Right hindlimb (tissue), 1 donor: Measurements from ENCODE around the gene S100A16.
"Not testable (repeated sequence)": the region's sequence is repeated elsewhere in the genome, so short reads cannot be mapped to it uniquely, and the experiment has no call there.

Experiments
- DNase-seq: peaks from one replicate; pipeline ENCODE4 v3.0.0-alpha.2; 2018

S100A16 gene

GRCh38 chr1:153582836-153583235 is 30.1 kb downstream of the S100A16 start:
- not testable (repeated sequence) for DNase-seq

DNA sequence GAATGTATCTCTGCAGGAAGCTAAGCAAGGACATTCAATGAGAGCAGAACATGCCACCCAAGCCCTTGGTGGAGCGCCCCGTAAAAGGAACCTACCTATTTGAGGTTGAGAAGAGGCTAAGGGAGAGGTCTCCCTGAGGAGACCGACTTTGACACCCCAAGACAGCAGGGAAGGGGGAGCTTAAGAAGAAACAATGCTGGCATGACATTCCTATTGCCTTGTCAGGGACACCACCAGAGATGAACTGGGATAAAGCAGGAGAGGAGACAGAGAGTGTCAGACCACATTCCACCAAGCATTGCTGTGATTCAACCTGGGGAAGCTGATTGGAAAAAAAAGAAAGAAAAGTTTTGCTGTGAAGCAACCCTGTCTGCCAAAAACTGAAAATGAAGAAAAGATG is 34.0 kb downstream of the S100A16 start:
- no peak for DNase-seq

DNA sequence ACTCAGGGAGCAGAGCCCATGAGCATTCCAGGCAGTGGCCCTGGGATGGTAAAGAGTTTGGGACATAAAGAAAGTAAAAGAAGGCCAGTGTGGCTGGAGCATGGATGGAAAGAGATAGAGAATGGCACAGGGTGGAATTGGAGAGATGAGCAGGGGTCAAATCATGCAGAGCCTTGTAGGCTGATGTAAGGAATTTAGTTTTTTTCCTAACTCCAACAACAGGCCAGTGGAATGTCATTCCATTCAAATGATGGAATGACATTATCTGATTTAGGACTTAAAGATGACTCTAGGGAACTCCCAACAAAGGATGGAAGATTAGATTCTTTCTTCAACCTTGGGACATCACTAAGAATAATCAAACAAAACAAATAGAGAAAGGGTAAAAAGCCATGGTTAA is 34.4 kb downstream of the S100A16 start:
- DNase-seq, result no peak

DNA sequence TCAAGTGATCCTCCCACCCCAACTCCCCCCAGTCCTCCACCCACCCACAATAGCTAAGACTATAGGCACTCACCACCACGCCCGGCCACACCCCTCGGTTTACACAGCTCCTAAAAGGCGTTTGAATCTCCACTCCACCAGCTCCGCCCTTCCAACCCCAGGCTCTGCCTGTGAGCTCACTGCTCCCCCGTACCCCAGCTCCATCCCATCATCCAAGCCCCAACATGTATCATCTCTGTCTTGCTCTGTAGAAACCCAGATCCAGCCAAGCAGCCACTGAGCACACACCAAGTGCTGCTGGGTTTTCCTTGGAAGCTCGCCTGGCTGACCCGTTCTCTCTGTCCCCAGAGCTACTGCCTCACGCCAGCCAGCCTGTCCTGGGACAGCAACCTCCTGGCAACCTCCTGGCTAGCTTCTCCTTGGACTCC is 35.3 kb downstream of the S100A16 start:
- no peak for DNase-seq

GRCh38 chr1:153577138-153577537 is 35.8 kb downstream of the S100A16 start:
- no peak for DNase-seq

GRCh38 chr1:153575497-153575896 is 37.4 kb downstream of the S100A16 start:
- DNase-seq, result not testable (repeated sequence)

GRCh38 chr1:153575081-153575491 is 37.9 kb downstream of the S100A16 start:
- not testable (repeated sequence) for DNase-seq

DNA sequence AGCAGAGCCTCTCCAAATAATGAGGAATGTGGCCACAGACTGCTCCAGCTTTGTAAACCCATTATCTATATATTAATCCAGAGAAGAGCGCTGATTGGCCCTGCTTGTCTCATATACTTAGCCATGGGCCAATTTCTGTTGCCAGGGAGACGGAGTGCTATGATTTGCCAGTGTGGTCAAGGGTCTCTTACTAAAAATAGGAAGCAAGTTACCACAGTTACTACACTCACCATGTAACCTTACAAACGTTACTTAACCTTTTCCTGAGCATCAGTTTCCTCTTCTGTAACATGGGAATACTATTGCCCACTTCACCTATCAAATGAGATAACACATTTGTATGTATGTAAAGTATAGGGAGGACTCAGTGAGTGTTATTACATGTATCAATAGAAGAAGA is 39.6 kb downstream of the S100A16 start:
- DNase-seq, result no peak

GRCh38 chr1:153572569-153573015 is 40.3 kb downstream of the S100A16 start:
- DNase-seq, result peak; percentile 78

GRCh38 chr1:153571706-153572105 is 41.2 kb downstream of the S100A16 start:
- no peak for DNase-seq

DNA sequence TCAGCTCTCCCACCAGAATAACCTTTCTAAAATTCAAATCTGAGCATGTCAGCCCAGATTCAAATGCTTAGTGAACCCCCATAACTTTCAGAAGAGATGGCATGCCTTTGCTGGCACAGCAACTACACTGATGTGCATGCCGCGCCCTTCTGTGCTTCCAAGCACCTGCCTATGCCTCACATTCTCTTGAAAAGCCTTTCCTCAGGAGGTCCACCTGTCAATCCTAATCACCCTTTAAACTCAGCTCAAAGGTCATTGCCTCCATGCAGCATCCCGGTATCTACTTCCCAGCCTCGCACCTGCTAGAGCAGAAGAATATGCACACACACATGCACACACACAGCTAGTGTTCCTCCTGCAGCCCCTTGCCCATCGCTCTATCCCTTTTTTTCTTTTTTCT is 42.1 kb downstream of the S100A16 start:
- no peak for DNase-seq

DNA sequence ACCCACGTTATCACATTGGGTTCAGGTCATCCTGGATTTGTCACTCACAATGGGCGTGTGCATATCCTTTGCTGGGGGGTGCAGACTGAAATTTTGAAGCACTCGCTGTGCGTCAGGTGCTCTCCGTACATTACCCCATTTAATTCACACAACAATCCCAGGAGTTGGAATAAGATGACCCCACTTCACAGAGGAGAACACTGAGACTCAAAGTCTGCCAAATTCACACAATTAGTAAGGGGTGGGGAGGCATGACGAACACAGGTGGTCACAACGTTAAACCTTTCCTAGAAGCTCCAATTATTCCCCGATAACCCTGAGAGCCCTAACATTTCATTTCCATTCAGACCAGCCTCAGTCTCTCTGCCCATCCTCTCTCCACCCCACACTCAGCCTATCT is 43.5 kb downstream of the S100A16 start:
- no peak for DNase-seq

DNA sequence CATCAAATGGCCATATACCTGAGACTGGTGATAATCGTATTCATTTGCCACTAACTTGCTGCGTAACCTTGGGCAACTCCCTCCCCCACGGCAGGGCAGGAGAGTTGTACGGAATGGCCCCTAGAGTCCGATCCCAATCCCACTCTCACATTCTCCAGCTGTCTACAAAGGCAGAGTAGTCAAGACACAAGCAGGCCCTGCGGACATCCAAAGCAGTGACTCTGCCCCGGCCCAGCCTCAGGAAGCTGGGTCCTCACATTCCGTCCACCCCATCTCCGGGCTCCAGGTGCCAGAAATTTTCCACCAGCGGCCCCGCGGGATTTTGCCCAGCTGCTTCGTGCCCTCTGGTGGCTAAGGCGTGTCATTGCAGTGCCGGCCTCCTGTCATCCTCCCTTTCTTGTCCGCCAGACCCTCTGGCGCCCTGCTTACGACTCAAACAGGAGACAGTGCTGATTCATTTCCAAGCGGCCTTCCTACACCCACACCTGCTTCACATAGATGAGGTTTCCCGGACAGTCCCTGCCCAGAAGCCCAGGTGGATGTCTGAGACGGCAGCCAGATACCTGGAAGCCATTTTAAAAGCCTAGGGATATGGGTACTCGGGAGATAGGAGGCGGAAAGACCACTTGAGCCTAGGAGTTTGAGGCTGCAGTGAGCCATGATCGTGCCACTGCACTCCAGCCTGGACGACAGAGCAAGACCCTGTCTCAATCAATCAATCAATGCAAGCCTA is 44.4 kb downstream of the S100A16 start:
- peak; percentile 92 for DNase-seq

DNA sequence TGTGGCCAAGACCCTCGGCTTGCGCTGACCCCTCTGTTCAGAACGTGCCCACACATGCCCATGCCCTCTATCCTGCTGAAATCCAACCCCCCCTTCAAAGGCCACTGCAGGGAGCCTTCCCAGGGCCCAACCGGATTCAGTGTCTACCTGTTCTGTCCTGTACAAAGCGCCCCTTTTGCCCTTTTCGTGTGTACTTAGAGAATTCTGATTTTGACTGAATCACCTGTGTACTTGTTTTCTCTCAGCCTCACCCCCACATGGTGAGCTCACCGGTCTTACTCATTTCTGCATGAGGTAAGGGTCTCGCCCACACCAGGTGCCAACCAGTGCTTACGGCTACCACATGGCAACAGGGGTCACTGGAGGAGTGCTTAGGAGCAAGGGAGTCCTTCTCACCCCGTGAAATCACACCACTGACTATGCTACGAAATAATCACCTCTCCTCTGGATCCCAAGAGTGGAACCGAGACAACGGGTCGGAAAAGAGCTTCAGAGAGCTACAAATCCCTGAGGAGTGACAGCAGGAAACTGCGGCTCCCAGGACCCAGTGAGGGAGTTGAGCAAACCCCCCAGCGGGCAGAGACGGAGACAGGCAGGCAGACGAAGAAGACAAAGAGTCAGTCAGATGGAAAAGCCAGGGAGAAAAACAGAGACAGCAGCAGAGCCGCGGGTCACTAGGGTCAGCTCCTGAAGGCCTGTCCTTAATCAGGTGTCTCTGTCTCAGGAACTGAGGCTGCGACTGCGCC is 45.1 kb downstream of the S100A16 start:
- no peak for DNase-seq

DNA sequence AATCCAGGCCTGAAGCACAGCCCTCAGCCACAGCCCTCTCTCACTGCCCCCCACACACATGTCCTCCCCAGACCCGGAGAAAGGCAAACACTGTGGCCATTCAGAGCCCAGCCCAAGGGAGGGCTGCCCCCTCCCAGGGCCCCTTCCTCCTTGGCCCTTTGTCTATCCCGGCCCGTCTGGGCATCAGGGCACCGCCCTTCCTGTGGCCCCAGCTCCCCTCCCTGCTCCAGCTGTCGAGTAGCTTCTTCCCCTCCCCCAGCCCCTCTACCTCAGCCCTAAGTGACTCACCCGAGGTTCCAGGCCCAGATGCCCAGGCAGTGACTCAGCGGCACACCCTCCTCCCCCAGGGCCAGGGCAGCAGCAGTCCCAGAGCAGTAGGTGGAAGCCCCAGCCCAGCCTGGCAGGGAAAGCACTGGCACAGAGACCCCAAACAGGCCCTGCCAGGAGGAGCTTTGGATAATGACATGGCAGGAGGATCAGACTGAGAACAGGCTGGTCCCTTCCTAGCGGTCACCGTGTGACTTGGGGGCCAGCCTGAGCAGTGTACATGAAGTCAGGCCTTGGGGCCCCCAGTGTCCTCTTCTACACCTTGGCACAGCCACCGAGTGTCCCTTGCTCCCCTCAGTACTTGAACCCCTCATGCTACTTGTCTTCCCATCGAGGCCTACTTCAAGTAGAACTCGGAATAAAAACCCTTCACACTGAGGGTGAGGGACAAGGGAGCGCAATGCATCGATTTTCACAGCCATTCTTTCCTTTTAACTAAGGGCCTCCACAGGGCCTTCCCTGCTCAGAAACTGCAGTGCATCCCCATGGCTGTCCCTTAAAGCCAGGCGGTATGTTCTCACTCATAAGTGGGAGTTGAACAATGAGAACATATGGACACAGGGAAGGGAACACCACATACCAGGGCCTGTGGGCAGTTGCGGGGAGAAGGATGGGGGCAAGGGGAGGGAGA is 46.2 kb downstream of the S100A16 start:
- peak; percentile 93 for DNase-seq

DNA sequence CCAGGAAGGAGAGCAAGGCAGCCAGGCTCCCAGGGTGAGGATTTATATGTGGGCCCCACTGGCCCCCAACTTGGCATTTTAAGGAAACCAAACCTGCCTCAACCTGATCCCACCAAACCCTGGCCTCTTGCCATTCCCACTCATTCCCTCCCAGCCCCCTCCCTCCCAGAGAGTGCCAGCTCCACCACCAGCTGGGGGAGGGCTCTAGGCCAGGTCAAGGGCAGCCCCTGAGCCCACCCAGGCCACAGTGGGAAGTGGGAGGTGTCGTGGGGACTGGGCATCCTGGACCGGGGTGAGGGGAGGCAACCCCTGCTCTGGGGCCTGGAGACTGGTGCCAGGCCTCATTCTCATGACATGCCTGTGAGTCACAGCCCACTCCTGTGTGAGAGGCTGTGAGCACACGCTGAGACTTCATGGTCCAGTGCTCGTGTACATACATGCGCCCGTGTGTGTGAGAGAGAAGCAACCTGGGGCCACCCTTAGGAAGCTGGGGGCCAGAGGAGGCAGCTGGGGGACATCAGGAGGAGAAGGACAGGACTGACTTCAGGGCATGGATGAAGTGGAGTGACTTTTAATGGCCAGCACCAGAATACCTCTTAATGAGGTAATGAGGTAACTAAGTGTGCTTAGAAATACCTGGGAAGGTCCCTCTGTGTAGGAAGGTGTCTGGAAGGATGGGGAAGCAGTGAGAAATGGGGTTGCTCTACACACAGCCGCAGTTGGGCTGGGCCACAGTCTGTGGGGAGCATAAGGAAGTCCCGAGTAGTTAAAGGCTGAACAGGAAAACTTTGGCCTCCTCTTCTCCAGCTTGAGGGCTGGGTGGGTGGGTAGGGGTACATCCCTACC is 47.2 kb downstream of the S100A16 start, which contains the start of gene S100A2:
Gene S100A2, minus strand, starts transcription at position 316 of the 846 bp plus-strand sequence. CDS start 1,967 bp downstream, outside the sequence.
- peak; percentile 53 for DNase-seq

DNA sequence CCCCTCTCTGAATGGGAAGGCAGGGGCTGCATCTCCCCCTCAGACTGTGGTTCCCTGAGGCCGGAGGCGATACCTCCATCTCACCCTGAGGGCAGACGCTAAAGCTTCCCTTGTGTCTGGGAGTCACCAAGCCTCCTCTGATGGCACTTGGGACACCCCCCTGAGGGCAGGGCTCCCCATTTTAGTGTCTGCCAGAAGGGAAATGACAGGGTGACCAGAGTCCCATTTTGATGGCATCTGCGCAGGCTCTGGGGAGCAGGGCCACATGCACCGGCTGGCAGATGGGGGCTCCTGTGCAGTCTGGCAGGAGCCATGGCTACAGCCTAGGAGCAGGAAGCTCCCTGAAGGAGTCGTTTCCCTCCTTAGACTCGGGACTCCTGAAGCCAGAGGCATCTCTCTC is 48.9 kb downstream of the S100A16 start:
- no peak for DNase-seq

GRCh38 chr1:153563483-153563901 is 49.4 kb downstream of the S100A16 start:
- DNase-seq, result no peak

GRCh38 chr1:153562021-153562420 is 50.9 kb downstream of the S100A16 start:
- not testable (repeated sequence) for DNase-seq

GRCh38 chr1:153561466-153561985 is 51.4 kb downstream of the S100A16 start:
- DNase-seq, result no peak

GRCh38 chr1:153560771-153561465 is 52.0 kb downstream of the S100A16 start:
- no peak for DNase-seq
